HEK293 (cell line): ENCODE measurements around the gene ARHGDIA.

Experiments
- CTCF ChIA-PET: fragments of 350-600 bp; formaldehyde crosslinking; extraction: SDS; loops from one replicate; lab custom pipeline; 2021; ENCODE audit warnings: antibody characterized with exemption; lab: Yijun Ruan, JAX
- POLR2A ChIA-PET: fragments of 300-600 bp; formaldehyde crosslinking; extraction: SDS; loops from one replicate; lab custom pipeline; 2020; ENCODE audit warnings: antibody characterized with exemption, inconsistent platforms; lab: Yijun Ruan, JAX
- H3K27ac ChIP-seq: fragments of 200-500 bp; sonication (Bioruptor generic); 2 replicates; pipeline ENCODE4 v1.5.1; 2014; ENCODE audit warnings: low read depth, low read length, control low read depth, inconsistent platforms; ENCODE audit errors: extremely low read depth
- H3K36me3 ChIP-seq, 2 experiments: fragments of 200-500 bp in 1 of 2; sonication (Bioruptor generic) in 1 of 2; 1 replicate in 1 of 2; 2 replicates in 1 of 2; pipeline ENCODE4 v1.5.1; 2014 to 2017; ENCODE audit warnings: inconsistent platforms in 2 of 2, low read length in 2 of 2; ENCODE audit not compliant: control insufficient read depth in 2 of 2, insufficient read depth in 1 of 2
- H3K4me1 ChIP-seq: fragments of 200-500 bp; sonication (Bioruptor generic); 2 replicates; pipeline ENCODE4 v1.5.1; 2014; ENCODE audit warnings: mild to moderate bottlenecking, low read length, inconsistent platforms; ENCODE audit not compliant: control insufficient read depth, insufficient read depth
- H3K4me3 ChIP-seq: 2 replicates; pipeline ENCODE4 v1.5.1; 2011; ENCODE audit warnings: low read depth, mild to moderate bottlenecking, control low read depth, low read length, moderate library complexity
- H3K9me3 ChIP-seq: fragments of 200-500 bp; sonication (Bioruptor generic); 2 replicates; pipeline ENCODE4 v1.5.1; 2014; ENCODE audit warnings: low read depth, low read length, inconsistent platforms; ENCODE audit not compliant: control insufficient read depth, insufficient read depth
- GLIS1 ChIP-seq: fragments of 450-650 bp; formaldehyde crosslinking; IDR thresholded peaks from 2 replicates; pipeline ENCODE4 v1.5.1; 2016; ENCODE audit warnings: missing biosample characterization, missing genetic modification characterization
- GLIS2 ChIP-seq: fragments of 450-650 bp; formaldehyde crosslinking; IDR thresholded peaks from 2 replicates; pipeline ENCODE4 v1.5.1; 2016; ENCODE audit warnings: missing biosample characterization, missing genetic modification characterization
- KLF1 ChIP-seq: fragments of 450-650 bp; formaldehyde crosslinking; IDR thresholded peaks from 2 replicates; pipeline ENCODE4 v1.5.1; 2016; ENCODE audit warnings: missing biosample characterization, missing genetic modification characterization
- KLF8 ChIP-seq: fragments of 450-650 bp; formaldehyde crosslinking; IDR thresholded peaks from 2 replicates; pipeline ENCODE4 v1.5.1; 2016; ENCODE audit warnings: missing biosample characterization, missing genetic modification characterization
- SCRT2 ChIP-seq: fragments of 450-650 bp; formaldehyde crosslinking; IDR thresholded peaks from 2 replicates; pipeline ENCODE4 v1.5.1; 2016; ENCODE audit warnings: missing biosample characterization, missing genetic modification characterization
- SP2 ChIP-seq: fragments of 450-650 bp; formaldehyde crosslinking; IDR thresholded peaks from 2 replicates; pipeline ENCODE4 v1.5.1; 2016; ENCODE audit warnings: missing biosample characterization, missing genetic modification characterization
- SP7 ChIP-seq: fragments of 450-650 bp; formaldehyde crosslinking; IDR thresholded peaks from 2 replicates; pipeline ENCODE4 v1.5.1; 2016; ENCODE audit warnings: missing biosample characterization, missing genetic modification characterization
- ZBTB1 ChIP-seq: fragments of 450-650 bp; formaldehyde crosslinking; IDR thresholded peaks from 2 replicates; pipeline ENCODE4 v1.5.1; 2016; ENCODE audit warnings: missing biosample characterization, missing genetic modification characterization
- ZBTB17 ChIP-seq: fragments of 450-650 bp; formaldehyde crosslinking; IDR thresholded peaks from 2 replicates; pipeline ENCODE4 v1.5.1; 2016; ENCODE audit warnings: missing biosample characterization, missing genetic modification characterization
- ZBTB20 ChIP-seq: fragments of 450-650 bp; formaldehyde crosslinking; IDR thresholded peaks from 2 replicates; pipeline ENCODE4 v1.5.1; 2016; ENCODE audit warnings: missing biosample characterization, missing genetic modification characterization
- ZBTB8A ChIP-seq: fragments of 450-650 bp; formaldehyde crosslinking; IDR thresholded peaks from 2 replicates; pipeline ENCODE4 v1.5.1; 2016; ENCODE audit warnings: missing biosample characterization, missing genetic modification characterization
- ZFHX2 ChIP-seq: fragments of 450-650 bp; formaldehyde crosslinking; conservative IDR thresholded peaks from 2 replicates; pipeline ENCODE4 v1.5.1; 2016; ENCODE audit warnings: missing biosample characterization, missing genetic modification characterization
- ZIC2 ChIP-seq: fragments of 450-650 bp; formaldehyde crosslinking; IDR thresholded peaks from 2 replicates; pipeline ENCODE4 v1.5.1; 2016; ENCODE audit warnings: missing biosample characterization, missing genetic modification characterization
- ZNF169 ChIP-seq: fragments of 450-650 bp; formaldehyde crosslinking; IDR thresholded peaks from 2 replicates; pipeline ENCODE4 v1.5.1; 2016; ENCODE audit warnings: missing biosample characterization, missing genetic modification characterization
- ZNF335 ChIP-seq: fragments of 450-650 bp; formaldehyde crosslinking; conservative IDR thresholded peaks from 2 replicates; pipeline ENCODE4 v1.5.1; 2016; ENCODE audit warnings: missing biosample characterization, missing genetic modification characterization
- ZNF621 ChIP-seq: fragments of 450-650 bp; formaldehyde crosslinking; IDR thresholded peaks from 2 replicates; pipeline ENCODE4 v1.5.1; 2017; ENCODE audit warnings: missing biosample characterization, missing genetic modification characterization
- ZNF843 ChIP-seq: fragments of 450-650 bp; formaldehyde crosslinking; IDR thresholded peaks from 2 replicates; pipeline ENCODE4 v1.5.1; 2016; ENCODE audit warnings: missing biosample characterization, missing genetic modification characterization
- TF ChIP-seq, protein P1 (sequence below): fragments of 450-650 bp; formaldehyde crosslinking; IDR thresholded peaks from 2 replicates; pipeline ENCODE4 v1.5.1; 2016; ENCODE audit warnings: missing biosample characterization, missing genetic modification characterization
- TF ChIP-seq, protein P2 (sequence below): fragments of 450-650 bp; formaldehyde crosslinking; optimal IDR thresholded peaks from 2 replicates; pipeline ENCODE3; 2016; ENCODE audit warnings: missing biosample characterization, mild to moderate bottlenecking, missing genetic modification characterization
- TF ChIP-seq, protein P3 (sequence below): sonication (generic); formaldehyde crosslinking; IDR thresholded peaks from 2 replicates; pipeline ENCODE4 v1.8.1; 2022; ENCODE audit warnings: mild to moderate bottlenecking, moderate library complexity, missing genetic modification reagents
- TF ChIP-seq, protein P4 (sequence below): fragments of 450-650 bp; formaldehyde crosslinking; IDR thresholded peaks from 2 replicates; pipeline ENCODE4 v1.5.1; 2016; ENCODE audit warnings: missing biosample characterization, missing genetic modification characterization
- TF ChIP-seq, protein P5 (sequence below): fragments of 450-650 bp; IDR thresholded peaks from 2 replicates; pipeline ENCODE4 v1.5.1; 2018; ENCODE audit warnings: missing biosample characterization, mild to moderate bottlenecking, missing genetic modification characterization

Gene ARHGDIA

DNA sequence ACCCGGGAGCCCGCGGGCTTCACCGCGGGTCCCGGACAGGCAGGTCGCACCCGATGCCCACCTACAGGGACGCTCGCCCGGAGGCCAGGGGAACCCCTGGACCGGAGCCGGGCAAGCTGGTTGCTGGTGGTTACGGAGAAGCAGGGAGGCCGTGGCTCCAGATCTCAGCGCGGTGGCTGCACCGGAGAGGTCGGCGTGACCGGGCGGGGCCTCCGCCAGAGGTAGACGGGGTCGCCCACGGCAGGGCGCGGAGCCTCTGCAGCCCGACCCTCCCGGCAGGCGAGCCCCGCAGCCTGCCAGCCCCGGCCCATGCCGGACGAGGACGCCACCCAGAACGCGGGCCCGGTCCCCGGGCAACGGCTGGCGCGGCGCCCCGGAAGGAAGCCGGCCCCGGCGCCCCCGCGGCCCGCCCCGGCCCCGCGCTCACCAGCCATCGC lies 39.7 kb upstream of the ARHGDIA start:
- TF ChIP-seq ZNF169 (tag by site-specific recombination) = no peak
- TF ChIP-seq ZBTB20 = peak; percentile 19; the same call in 1 of the 2 replicates
- TF ChIP-seq, protein P1, sequence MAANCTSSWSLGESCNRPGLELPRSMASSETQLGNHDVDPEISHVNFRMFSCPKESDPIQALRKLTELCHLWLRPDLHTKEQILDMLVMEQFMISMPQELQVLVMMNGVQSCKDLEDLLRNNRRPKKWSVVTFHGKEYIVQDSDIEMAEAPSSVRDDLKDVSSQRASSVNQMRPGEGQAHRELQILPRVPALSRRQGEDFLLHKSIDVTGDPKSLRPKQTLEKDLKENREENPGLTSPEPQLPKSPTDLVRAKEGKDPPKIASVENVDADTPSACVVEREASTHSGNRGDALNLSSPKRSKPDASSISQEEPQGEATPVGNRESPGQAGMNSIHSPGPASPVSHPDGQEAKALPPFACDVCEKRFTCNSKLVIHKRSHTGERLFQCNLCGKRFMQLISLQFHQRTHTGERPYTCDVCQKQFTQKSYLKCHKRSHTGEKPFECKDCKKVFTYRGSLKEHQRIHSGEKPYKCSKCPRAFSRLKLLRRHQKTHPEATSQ (tag by site-specific recombination) = 0 out of 2 replicates have a peak, but pooled peaks have one; percentile 20
- peak; percentile 54 for TF ChIP-seq ZIC2 (tag by site-specific recombination)
- 0 out of 2 replicates have a peak, but pooled peaks have one; percentile 19 for TF ChIP-seq KLF1 (tag by site-specific recombination)
- TF ChIP-seq, protein P2, sequence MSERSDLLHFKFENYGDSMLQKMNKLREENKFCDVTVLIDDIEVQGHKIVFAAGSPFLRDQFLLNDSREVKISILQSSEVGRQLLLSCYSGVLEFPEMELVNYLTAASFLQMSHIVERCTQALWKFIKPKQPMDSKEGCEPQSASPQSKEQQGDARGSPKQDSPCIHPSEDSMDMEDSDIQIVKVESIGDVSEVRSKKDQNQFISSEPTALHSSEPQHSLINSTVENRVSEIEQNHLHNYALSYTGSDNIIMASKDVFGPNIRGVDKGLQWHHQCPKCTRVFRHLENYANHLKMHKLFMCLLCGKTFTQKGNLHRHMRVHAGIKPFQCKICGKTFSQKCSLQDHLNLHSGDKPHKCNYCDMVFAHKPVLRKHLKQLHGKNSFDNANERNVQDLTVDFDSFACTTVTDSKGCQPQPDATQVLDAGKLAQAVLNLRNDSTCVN (tag by site-specific recombination) = peak; percentile 78
- TF ChIP-seq GLIS2 (tag by site-specific recombination) = peak; percentile 65
- peak; percentile 71 for TF ChIP-seq GLIS1 (tag by site-specific recombination)
- peak; percentile 36 for TF ChIP-seq SP2 (tag by site-specific recombination)
- TF ChIP-seq SP7 (tag by site-specific recombination) = no peak
- TF ChIP-seq SCRT2 = peak; percentile 40; the same call in 1 of the 2 replicates
- no peak for TF ChIP-seq ZBTB1 (tag by site-specific recombination)
- no peak for TF ChIP-seq ZFHX2 (tag by site-specific recombination)
- TF ChIP-seq ZBTB8A = peak; percentile 52; the same call in 1 of the 2 replicates
- peak; percentile 13; the same call in 1 of the 2 replicates for TF ChIP-seq ZBTB17 (tag by site-specific recombination)
- no peak for TF ChIP-seq ZNF621 (tag by site-specific recombination)
- TF ChIP-seq KLF8 (tag by site-specific recombination) = 0 out of 2 replicates have a peak, but pooled peaks have one; percentile 20
- peak; percentile 67 for TF ChIP-seq ZNF335 (tag by site-specific recombination)
- TF ChIP-seq, all 188 proteins: peak for 13
- peak overlapping the region; percentile 52 for H3K4me3 ChIP-seq
- no peaks in the 10 kb centered on the region for H3K9me3 ChIP-seq
- ChIA-PET CTCF (interaction anchor here (1.1 kb wide), 1 partner anchor 15 kb away, joined by 3 read pairs; no protein-coding TSS in a partner anchor), POLR2A (interaction anchor here (1.3 to 2.0 kb wide), 4 partner anchors 16 to 112 kb away, joined by 3 to 10 read pairs (median 4); partner anchors contain the start of genes CENPX, LRRC45 and MAFG)
- peaks cover 0 to 74% of the 10 kb centered on the region in 2 experiments; a peak in 1 of 3 replicates for H3K36me3 ChIP-seq
- H3K27ac ChIP-seq = peak overlapping the region; percentile 62; the same call in 1 of the 2 replicates
- peaks cover 7% of the 10 kb centered on the region for H3K4me1 ChIP-seq

DNA sequence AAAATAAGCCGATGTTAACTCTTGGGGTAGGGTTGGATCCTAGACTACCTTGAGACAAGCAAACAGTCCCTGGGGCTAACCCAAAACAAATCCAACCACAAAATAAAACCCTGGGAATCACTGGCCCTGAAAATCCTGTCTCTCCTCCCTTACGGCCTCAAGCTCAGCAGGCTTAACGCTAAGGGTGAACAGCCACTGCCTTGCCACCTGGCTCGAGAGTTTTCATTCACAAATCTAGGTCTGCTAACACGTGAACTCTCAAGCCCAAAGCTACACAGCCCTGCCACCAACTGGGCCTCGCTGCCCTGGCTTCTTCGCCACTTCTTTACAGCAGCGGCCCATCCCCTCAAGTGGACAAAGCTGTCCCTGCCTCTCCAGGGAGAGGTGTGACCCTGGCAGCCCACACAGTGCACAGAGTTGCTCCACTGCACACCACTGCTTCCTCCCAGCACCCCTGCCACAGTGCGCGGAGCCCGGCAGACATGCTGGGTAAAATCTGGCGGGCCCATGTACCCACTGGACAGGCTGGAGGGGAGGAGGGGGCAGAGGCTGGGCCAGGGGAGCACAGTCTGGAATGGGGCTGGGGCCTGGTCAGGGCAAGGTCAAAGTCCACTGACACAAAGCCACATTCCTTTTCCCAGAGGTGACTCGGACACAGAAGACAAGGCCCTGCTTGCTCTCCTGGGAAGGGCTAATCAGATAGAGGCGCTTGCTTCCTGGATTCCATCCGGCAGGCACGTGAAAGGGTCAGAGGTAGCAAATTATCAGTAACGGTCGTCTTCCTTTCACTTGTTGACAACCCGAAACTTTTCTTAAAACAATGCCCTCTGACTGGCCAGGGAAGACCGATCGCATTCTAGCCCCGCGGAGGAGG lies 39.1 kb upstream of the ARHGDIA start:
- Histone ChIP-seq H3K4me1 (peaks cover 7% of the 10 kb centered on the region), H3K4me3 (peak overlapping the region; percentile 52), H3K9me3 (no peaks in the 10 kb centered on the region), H3K27ac (peak overlapping the region; percentile 62; the same call in 1 of the 2 replicates), H3K36me3 (peaks cover 0 to 74% of the 10 kb centered on the region in 2 experiments; a peak in 1 of 3 replicates)
- TF ChIP-seq, protein P3, sequence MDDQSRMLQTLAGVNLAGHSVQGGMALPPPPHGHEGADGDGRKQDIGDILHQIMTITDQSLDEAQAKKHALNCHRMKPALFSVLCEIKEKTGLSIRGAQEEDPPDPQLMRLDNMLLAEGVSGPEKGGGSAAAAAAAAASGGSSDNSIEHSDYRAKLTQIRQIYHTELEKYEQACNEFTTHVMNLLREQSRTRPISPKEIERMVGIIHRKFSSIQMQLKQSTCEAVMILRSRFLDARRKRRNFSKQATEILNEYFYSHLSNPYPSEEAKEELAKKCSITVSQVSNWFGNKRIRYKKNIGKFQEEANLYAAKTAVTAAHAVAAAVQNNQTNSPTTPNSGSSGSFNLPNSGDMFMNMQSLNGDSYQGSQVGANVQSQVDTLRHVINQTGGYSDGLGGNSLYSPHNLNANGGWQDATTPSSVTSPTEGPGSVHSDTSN (CRISPR knock-in tag) = 0 out of 2 replicates have a peak, but pooled peaks have one; percentile 11
- TF ChIP-seq SCRT2 (peak; percentile 76), ZNF843 (tag by site-specific recombination) (no peak)
- TF ChIP-seq, protein P4, sequence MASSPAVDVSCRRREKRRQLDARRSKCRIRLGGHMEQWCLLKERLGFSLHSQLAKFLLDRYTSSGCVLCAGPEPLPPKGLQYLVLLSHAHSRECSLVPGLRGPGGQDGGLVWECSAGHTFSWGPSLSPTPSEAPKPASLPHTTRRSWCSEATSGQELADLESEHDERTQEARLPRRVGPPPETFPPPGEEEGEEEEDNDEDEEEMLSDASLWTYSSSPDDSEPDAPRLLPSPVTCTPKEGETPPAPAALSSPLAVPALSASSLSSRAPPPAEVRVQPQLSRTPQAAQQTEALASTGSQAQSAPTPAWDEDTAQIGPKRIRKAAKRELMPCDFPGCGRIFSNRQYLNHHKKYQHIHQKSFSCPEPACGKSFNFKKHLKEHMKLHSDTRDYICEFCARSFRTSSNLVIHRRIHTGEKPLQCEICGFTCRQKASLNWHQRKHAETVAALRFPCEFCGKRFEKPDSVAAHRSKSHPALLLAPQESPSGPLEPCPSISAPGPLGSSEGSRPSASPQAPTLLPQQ (tag by site-specific recombination) = peak; percentile 9; the same call in 1 of the 2 replicates
- TF ChIP-seq, protein P5, sequence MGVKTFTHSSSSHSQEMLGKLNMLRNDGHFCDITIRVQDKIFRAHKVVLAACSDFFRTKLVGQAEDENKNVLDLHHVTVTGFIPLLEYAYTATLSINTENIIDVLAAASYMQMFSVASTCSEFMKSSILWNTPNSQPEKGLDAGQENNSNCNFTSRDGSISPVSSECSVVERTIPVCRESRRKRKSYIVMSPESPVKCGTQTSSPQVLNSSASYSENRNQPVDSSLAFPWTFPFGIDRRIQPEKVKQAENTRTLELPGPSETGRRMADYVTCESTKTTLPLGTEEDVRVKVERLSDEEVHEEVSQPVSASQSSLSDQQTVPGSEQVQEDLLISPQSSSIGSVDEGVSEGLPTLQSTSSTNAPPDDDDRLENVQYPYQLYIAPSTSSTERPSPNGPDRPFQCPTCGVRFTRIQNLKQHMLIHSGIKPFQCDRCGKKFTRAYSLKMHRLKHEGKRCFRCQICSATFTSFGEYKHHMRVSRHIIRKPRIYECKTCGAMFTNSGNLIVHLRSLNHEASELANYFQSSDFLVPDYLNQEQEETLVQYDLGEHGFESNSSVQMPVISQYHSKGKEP = peak; percentile 13; the same call in 1 of the 2 replicates
- ChIA-PET CTCF (interaction anchor here (1.1 kb wide), 1 partner anchor 15 kb away, joined by 3 read pairs; no protein-coding TSS in a partner anchor), POLR2A (interaction anchor here (0.9 to 1.8 kb wide), 8 partner anchors 9 to 112 kb away, joined by 3 to 6 read pairs (median 3); partner anchors contain the start of genes CENPX, LRRC45 and MCRIP1)
